ENCODE measurements around the gene PCDH15. TPM values are rescaled to one million over a fixed set of nuclear protein-coding genes. Genes with fewer than 3 reads are reported as not detected.

The PCDH15 gene
- total RNA-seq, 1 experiment from 2014 or later, result 0.59 TPM

- TF ChIP-seq ERG (CRISPR knock-in tag; IDR thresholded peaks at IDR 0.05) (no peak), ZNF121 (CRISPR knock-in tag; IDR thresholded peaks at IDR 0.05) (no peak)
- TF ChIP-seq, protein P1, sequence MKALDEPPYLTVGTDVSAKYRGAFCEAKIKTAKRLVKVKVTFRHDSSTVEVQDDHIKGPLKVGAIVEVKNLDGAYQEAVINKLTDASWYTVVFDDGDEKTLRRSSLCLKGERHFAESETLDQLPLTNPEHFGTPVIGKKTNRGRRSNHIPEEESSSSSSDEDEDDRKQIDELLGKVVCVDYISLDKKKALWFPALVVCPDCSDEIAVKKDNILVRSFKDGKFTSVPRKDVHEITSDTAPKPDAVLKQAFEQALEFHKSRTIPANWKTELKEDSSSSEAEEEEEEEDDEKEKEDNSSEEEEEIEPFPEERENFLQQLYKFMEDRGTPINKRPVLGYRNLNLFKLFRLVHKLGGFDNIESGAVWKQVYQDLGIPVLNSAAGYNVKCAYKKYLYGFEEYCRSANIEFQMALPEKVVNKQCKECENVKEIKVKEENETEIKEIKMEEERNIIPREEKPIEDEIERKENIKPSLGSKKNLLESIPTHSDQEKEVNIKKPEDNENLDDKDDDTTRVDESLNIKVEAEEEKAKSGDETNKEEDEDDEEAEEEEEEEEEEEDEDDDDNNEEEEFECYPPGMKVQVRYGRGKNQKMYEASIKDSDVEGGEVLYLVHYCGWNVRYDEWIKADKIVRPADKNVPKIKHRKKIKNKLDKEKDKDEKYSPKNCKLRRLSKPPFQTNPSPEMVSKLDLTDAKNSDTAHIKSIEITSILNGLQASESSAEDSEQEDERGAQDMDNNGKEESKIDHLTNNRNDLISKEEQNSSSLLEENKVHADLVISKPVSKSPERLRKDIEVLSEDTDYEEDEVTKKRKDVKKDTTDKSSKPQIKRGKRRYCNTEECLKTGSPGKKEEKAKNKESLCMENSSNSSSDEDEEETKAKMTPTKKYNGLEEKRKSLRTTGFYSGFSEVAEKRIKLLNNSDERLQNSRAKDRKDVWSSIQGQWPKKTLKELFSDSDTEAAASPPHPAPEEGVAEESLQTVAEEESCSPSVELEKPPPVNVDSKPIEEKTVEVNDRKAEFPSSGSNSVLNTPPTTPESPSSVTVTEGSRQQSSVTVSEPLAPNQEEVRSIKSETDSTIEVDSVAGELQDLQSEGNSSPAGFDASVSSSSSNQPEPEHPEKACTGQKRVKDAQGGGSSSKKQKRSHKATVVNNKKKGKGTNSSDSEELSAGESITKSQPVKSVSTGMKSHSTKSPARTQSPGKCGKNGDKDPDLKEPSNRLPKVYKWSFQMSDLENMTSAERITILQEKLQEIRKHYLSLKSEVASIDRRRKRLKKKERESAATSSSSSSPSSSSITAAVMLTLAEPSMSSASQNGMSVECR (CRISPR knock-in tag; IDR thresholded peaks at IDR 0.05; ENCODE audit: borderline replicate concordance), result no peak
- ATAC-seq (no peak), DNase-seq (ENCODE audit: low spot score) (no peak)
- H3K4me1 Mint-ChIP-seq, result peaks cover 11% of the 10 kb centered on the region
- no peaks in the 10 kb centered on the region for H3K36me3 Mint-ChIP-seq
- CTCF ChIA-PET, result no interaction called here
- no peaks in the 10 kb centered on the region for H3K27me3 Mint-ChIP-seq (ENCODE audit: low read depth)
- peaks cover 3% of the 10 kb centered on the region; the same call in 1 of the 2 replicates for H3K9me3 Mint-ChIP-seq
- POLR2A ChIA-PET, result no interaction called here
- no peak overlapping the region for H3K4me3 Mint-ChIP-seq
- no peak overlapping the region for H3K27ac Mint-ChIP-seq
Observed at GRCh38 chr10:54681136-54681535, 119.9 kb downstream of the PCDH15 start.

- no peaks in the 10 kb centered on the region for H3K9me3 Mint-ChIP-seq
- DNase-seq (ENCODE audit: low spot score) (no peak), ATAC-seq (no peak)
- H3K4me3 Mint-ChIP-seq, result no peak overlapping the region
- no peaks in the 10 kb centered on the region for H3K4me1 Mint-ChIP-seq
- H3K27me3 Mint-ChIP-seq (ENCODE audit: low read depth), result no peaks in the 10 kb centered on the region
- H3K36me3 Mint-ChIP-seq, result no peaks in the 10 kb centered on the region
- TF ChIP-seq, protein P2, sequence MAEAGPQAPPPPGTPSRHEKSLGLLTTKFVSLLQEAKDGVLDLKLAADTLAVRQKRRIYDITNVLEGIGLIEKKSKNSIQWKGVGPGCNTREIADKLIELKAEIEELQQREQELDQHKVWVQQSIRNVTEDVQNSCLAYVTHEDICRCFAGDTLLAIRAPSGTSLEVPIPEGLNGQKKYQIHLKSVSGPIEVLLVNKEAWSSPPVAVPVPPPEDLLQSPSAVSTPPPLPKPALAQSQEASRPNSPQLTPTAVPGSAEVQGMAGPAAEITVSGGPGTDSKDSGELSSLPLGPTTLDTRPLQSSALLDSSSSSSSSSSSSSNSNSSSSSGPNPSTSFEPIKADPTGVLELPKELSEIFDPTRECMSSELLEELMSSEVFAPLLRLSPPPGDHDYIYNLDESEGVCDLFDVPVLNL (CRISPR knock-in tag; IDR thresholded peaks at IDR 0.05; ENCODE audit: borderline replicate concordance, low read depth), result no peak
- no peak for TF ChIP-seq IRF1 (CRISPR knock-in tag; IDR thresholded peaks at IDR 0.05)
- no peak for TF ChIP-seq ZNF423 (CRISPR knock-in tag; IDR thresholded peaks at IDR 0.05)
- TF ChIP-seq ESRRA (CRISPR knock-in tag; IDR thresholded peaks at IDR 0.05; ENCODE audit: borderline replicate concordance), result no peak
- TF ChIP-seq, protein P3, sequence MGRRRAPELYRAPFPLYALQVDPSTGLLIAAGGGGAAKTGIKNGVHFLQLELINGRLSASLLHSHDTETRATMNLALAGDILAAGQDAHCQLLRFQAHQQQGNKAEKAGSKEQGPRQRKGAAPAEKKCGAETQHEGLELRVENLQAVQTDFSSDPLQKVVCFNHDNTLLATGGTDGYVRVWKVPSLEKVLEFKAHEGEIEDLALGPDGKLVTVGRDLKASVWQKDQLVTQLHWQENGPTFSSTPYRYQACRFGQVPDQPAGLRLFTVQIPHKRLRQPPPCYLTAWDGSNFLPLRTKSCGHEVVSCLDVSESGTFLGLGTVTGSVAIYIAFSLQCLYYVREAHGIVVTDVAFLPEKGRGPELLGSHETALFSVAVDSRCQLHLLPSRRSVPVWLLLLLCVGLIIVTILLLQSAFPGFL (CRISPR knock-in tag; IDR thresholded peaks at IDR 0.05; ENCODE audit: borderline replicate concordance), result no peak
- TF ChIP-seq NFATC4 (CRISPR knock-in tag; IDR thresholded peaks at IDR 0.05), result no peak
- ChIA-PET CTCF (no interaction called here), POLR2A (no interaction called here)
- no peak overlapping the region for H3K27ac Mint-ChIP-seq
Observed at GRCh38 chr10:54667136-54667535, 133.9 kb downstream of the PCDH15 start.

DNA sequence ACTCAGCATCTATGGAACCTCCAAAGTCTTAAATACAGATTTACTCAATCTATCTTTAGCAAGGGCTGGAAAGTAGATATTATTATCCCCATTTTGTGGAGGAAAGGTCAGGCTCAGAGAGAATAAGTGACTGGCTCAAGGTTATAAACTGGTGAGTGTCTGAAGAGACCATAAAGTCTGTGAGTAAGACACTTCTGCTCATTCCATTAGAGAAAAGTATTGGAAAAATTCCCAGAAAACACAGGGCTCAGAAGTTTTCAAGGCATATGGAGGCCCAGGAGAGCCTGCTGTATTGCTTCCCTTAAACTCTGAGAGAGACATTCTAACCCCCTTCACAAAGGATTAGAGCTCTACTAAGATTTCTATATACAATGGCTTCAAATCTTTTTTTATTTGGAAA lies 134.8 kb downstream of the PCDH15 start:
- H3K4me3 Mint-ChIP-seq, result no peak overlapping the region
- ChIA-PET CTCF (no interaction called here), POLR2A (no interaction called here)
- no peak for DNase-seq (ENCODE audit: low spot score)
- ATAC-seq, result no peak
- H3K9me3 Mint-ChIP-seq, result no peaks in the 10 kb centered on the region
- H3K4me1 Mint-ChIP-seq, result no peaks in the 10 kb centered on the region
- no peaks in the 10 kb centered on the region for H3K27me3 Mint-ChIP-seq (ENCODE audit: low read depth)
- H3K36me3 Mint-ChIP-seq, result no peaks in the 10 kb centered on the region
- H3K27ac Mint-ChIP-seq, result no peak overlapping the region
- TF ChIP-seq MXD4 (CRISPR knock-in tag; IDR thresholded peaks at IDR 0.05; ENCODE audit: borderline replicate concordance), result no peak
- TF ChIP-seq FOXJ3 (CRISPR knock-in tag; IDR thresholded peaks at IDR 0.05; ENCODE audit: borderline replicate concordance), result no peak
- TF ChIP-seq ZNF138 (CRISPR knock-in tag; conservative IDR thresholded peaks at IDR 0.05), result no peak
- TF ChIP-seq, protein P4, sequence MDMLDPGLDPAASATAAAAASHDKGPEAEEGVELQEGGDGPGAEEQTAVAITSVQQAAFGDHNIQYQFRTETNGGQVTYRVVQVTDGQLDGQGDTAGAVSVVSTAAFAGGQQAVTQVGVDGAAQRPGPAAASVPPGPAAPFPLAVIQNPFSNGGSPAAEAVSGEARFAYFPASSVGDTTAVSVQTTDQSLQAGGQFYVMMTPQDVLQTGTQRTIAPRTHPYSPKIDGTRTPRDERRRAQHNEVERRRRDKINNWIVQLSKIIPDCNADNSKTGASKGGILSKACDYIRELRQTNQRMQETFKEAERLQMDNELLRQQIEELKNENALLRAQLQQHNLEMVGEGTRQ (CRISPR knock-in tag; IDR thresholded peaks at IDR 0.05), result no peak
- no peak for TF ChIP-seq SMAD4 (CRISPR knock-in tag; IDR thresholded peaks at IDR 0.05)
- TF ChIP-seq JAZF1 (CRISPR knock-in tag; IDR thresholded peaks at IDR 0.05), result no peak
- no peak for TF ChIP-seq ETV6 (CRISPR knock-in tag; IDR thresholded peaks at IDR 0.05)
- no peak for TF ChIP-seq ZNF425 (CRISPR knock-in tag; conservative IDR thresholded peaks at IDR 0.05)
- TF ChIP-seq GABPB1 (CRISPR knock-in tag; IDR thresholded peaks at IDR 0.05), result no peak
- TF ChIP-seq E2F5 (CRISPR knock-in tag; IDR thresholded peaks at IDR 0.05), result no peak
- no peak for TF ChIP-seq ZNF232 (CRISPR knock-in tag; IDR thresholded peaks at IDR 0.05)
- no peak for TF ChIP-seq RORB (CRISPR knock-in tag; IDR thresholded peaks at IDR 0.05)

Measured in WTC11 (cell line).